ENCODE results near the gene TEAD4.

TEAD4 gene

GRCh38 chr12:2957816-2958431 is 1.3 kb upstream of the TEAD4 start:
- Histone ChIP-seq H3K36me3 (no peaks in the 10 kb centered on the region), H3K9me3 (no peaks in the 10 kb centered on the region), H3K27me3 (peaks cover 62% of the 10 kb centered on the region), H3K4me3 (ENCODE audit: low read depth, low read length) (no peak overlapping the region), H3K4me1 (no peaks in the 10 kb centered on the region)
- DNase-seq = no peak
- no peak for TF ChIP-seq CTCF (IDR thresholded peaks at IDR 0.05; ENCODE audit: low read depth, low read length)

GRCh38 chr12:2958432-2959191 is 585 bp upstream of the TEAD4 start:
- Histone ChIP-seq H3K27me3 (peaks cover 69% of the 10 kb centered on the region), H3K9me3 (no peaks in the 10 kb centered on the region), H3K4me1 (no peaks in the 10 kb centered on the region), H3K4me3 (ENCODE audit: low read depth, low read length) (no peak overlapping the region; the same call in 1 of the 2 replicates), H3K36me3 (no peaks in the 10 kb centered on the region)
- no peak for TF ChIP-seq CTCF (IDR thresholded peaks at IDR 0.05; ENCODE audit: low read depth, low read length)
- no peak for DNase-seq

GRCh38 chr12:2959505-2960389 is 550 bp downstream of the TEAD4 start:
- peak; percentile 40 for DNase-seq
- Histone ChIP-seq H3K4me1 (no peaks in the 10 kb centered on the region), H3K4me3 (ENCODE audit: low read depth, low read length) (peak overlapping the region; percentile 24)

GRCh38 chr12:2960390-2960956 is 1.3 kb downstream of the TEAD4 start:
- Histone ChIP-seq H3K36me3 (no peaks in the 10 kb centered on the region), H3K4me3 (ENCODE audit: low read depth, low read length) (no peak overlapping the region), H3K4me1 (no peaks in the 10 kb centered on the region), H3K27me3 (peaks cover 69% of the 10 kb centered on the region), H3K9me3 (no peaks in the 10 kb centered on the region)
- DNase-seq = no peak
- no peak for TF ChIP-seq CTCF (IDR thresholded peaks at IDR 0.05; ENCODE audit: low read depth, low read length)

More at GRCh38 chr12:2959505-2960389, 550 bp downstream of the TEAD4 start:
- H3K27me3 ChIP-seq = peaks cover 69% of the 10 kb centered on the region
- H3K9me3 ChIP-seq = no peaks in the 10 kb centered on the region
- no peak for TF ChIP-seq CTCF (IDR thresholded peaks at IDR 0.05; ENCODE audit: low read depth, low read length)
- H3K36me3 ChIP-seq = no peaks in the 10 kb centered on the region

- H3K9me3 ChIP-seq = no peaks in the 10 kb centered on the region
- H3K4me1 ChIP-seq = no peaks in the 10 kb centered on the region
- H3K36me3 ChIP-seq = no peaks in the 10 kb centered on the region
- H3K4me3 ChIP-seq (ENCODE audit: low read depth, low read length) = no peak overlapping the region
- peaks cover 65% of the 10 kb centered on the region for H3K27me3 ChIP-seq
- DNase-seq = no peak
- TF ChIP-seq CTCF (IDR thresholded peaks at IDR 0.05; ENCODE audit: low read depth, low read length) = no peak
Observed at GRCh38 chr12:2960996-2961616, 1.9 kb downstream of the TEAD4 start.
